AG09319 (cell line): ENCODE measurements around the gene NECAB2.

ENCODE experiments used
- DNase-seq: peaks from one replicate; pipeline ENCODE4 v3.0.0-alpha.2; 2010; ENCODE audit warnings: low read depth; ENCODE audit errors: extremely low read depth
- TF ChIP-seq, protein P1 (sequence below): IDR thresholded peaks from 2 replicates; pipeline ENCODE4 v1.5.1; 2011; ENCODE audit warnings: low read depth, mild to moderate bottlenecking, inconsistent platforms, low read length, moderate library complexity

Gene NECAB2

DNA sequence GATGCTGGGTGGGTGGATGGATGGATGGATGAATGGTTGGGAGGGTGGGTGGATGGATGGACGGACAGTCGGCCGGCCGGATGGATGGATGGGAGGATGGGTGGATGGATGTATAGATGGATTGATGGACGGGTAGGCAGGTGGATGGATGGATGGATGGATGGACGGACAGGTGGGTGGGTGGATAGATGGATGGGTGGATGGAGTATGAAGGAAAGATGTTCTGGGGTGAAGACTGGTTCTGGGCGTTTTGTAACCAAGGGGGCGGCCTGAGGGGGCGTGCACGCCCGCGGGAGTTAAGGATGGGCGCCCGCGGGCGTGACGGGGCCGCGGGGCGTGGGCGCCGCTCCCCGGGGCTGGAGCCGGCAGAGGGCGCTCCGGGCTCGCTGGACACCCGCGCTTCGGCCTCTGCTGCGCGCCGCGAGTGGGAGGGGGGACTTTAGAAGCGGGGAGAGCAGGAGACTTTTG, at the start of gene NECAB2:
Gene NECAB2, plus strand, starts transcription at position 407 of the 468 bp plus-strand sequence. CDS start 405 bp downstream, outside the sequence.
- no peak for DNase-seq
- TF ChIP-seq, protein P1, sequence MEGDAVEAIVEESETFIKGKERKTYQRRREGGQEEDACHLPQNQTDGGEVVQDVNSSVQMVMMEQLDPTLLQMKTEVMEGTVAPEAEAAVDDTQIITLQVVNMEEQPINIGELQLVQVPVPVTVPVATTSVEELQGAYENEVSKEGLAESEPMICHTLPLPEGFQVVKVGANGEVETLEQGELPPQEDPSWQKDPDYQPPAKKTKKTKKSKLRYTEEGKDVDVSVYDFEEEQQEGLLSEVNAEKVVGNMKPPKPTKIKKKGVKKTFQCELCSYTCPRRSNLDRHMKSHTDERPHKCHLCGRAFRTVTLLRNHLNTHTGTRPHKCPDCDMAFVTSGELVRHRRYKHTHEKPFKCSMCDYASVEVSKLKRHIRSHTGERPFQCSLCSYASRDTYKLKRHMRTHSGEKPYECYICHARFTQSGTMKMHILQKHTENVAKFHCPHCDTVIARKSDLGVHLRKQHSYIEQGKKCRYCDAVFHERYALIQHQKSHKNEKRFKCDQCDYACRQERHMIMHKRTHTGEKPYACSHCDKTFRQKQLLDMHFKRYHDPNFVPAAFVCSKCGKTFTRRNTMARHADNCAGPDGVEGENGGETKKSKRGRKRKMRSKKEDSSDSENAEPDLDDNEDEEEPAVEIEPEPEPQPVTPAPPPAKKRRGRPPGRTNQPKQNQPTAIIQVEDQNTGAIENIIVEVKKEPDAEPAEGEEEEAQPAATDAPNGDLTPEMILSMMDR: peak; percentile 41

DNA sequence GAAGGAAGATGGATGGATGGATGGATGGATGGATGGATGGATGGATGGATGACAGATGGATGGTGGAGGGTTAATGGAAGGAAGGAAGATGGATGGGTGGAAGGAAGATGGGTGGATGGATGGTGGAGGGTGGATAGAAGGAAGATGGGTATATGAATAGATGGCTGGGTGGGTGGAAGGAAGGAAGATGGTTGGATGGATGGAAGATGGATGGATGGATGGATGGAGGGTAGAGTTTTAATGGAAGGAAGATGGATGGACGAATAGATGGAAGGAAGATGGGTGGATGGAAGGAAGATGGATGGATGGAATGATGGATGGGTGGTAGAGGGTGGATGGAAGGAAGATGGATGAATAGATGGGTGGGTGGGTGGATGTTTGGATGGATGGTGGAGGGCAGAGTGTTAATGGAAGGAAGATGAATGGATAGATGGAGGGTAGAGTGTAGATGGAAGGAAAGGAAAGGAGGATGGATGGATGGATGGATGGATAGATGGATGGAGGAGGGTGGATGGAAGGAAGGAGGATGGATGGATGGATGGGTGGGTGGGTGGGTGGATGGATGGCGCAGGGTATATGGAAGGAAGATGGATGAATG, 47.1 kb upstream of the NECAB2 start:
- DNase-seq: no peak
- TF ChIP-seq, protein P1: no peak

DNA sequence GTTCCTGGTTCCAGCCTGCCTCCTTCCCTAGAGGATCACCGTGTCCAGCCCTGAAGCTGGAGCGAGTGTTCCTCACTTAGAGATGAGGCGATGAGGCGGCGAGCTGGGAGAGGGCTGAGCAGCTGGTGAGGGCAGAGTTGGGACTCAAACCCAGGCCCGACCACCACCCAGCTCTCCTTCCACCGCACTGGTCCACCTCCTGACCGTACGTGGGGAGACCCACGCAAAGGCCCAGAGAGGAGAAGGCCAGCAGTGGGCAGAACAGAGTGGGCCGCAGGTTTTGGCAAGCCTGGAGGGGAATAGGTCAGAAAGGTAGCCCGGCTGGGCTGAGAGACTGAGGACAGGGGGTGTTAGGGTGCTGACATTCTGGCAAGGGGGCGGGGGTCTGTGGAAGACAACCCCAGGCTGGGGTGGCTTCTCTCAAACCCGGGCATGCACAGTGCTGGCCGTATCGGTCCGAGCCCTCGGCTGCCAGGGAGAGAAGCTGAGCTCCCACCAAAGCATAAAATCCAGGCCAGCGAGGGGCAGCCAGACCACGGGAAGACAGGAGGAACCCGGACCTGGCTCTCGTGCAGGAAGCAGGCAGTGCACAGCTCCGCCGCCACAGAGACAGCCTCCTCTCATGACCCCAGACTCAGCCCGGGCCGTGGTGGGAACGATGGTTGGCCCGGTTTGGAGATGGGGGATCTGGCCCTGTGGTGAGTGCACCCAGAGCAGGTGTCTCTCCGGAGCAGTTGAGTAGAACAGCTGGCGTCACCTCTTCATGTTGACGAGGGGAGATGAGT, 44.3 kb upstream of the NECAB2 start:
- no peak for DNase-seq
- TF ChIP-seq, protein P1: no peak

DNA sequence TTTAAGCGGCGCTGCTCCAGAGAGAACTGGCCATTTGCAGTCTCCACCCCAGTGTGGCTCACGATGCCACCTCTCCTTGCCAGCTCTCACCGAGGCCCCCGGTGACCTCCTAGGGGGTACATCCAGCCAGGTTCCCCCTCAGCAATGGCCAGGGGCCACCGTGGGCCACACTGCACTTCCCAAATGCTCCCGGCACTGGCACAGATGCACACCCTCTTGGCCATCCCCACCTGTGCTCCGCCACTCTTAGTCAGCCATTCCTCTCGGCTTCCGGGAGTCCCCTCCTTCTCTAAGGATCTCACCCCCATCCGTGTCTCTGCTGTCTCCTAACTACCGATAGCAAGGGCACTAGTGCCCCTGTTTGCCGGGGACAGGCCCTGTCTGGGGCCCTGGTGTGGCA, 43.4 kb upstream of the NECAB2 start:
- no peak for DNase-seq
- TF ChIP-seq, protein P1: no peak

DNA sequence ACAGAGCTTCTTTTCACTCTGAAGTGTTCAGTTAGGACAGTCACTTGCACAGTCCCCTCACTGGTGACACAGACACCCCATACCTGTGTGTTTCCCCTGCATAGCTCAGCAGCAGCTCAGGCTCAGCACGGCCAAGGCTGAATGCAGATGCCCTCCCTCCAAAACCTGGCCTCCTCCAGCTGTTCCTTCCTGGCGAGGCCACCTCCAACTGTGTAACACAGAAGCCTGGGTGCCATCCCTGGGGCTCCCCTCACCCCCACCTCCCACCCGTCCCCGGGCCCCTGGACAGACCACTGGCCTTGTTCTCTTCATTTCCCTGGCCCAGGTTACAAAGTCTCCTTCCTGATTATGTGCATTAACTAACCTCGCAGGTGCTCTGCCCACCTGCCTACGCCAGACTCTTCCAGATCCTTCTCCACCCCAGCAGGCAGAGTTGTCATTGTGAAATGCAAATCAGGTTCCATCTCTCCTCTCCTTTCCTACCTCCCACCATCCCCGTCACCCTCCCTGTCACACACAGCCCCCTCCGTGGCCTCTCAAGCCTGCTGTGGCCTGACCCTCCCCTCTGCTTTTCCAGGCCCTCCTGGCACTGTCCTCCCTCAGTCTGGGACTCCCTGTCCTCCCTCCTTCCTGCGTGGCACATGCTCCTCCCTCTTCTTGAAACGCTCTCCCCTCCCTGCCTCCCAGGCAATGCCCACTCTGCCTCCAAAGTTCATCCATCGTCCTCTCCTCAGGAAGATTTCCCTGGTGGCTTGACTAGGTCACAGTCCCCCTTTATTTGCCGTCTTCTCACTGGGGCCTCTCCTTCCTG, 42.7 kb upstream of the NECAB2 start:
- TF ChIP-seq, protein P1: no peak
- no peak for DNase-seq

DNA sequence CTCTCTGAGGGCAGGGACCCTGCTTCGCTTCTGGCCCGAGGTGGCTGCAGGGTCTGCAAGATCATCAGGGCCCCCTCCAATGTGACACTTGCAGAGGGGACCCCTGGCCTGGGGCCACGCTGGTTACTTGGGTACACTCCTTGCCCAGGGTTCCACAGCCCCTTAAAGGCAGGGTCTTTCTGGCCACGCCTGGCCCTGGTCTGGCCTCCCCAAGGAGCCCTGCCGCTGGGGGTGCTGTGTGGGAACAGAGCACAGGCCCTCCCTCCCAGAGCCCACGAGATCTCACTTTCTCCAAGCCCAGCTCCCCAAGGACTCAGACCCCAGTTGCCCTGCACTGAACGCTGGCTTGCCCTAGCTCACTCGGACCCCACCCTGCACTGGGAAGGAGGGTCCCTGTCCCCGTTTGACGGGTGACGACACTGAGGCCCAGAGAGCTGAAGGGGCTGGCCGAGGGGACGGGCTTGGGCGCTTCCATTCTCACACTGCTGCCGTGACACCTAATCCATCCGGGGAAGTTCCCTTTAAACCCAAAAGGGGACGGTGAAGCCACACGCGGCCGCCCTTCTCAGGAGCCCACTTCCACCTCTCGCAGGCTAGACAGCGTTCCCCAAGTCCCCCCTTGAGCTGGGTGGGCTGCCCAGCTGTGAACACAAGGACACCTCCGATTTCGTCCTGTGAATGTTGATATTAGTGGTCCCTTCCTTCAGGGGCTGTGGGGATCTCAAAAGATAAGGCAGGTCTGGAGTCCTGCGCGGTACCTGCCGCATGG, 41.9 kb upstream of the NECAB2 start:
- DNase-seq: no peak
- TF ChIP-seq, protein P1: no peak; the same call in 1 of the 2 replicates
